IPS DF 6.9 (cell line): Measurements from ENCODE around the gene ZNF423.
"Not testable (repeated sequence)": the region's sequence is repeated elsewhere in the genome, so short reads cannot be mapped to it uniquely, and the experiment has no call there.

Source experiments
- DNase-seq: peaks from one replicate; pipeline ENCODE4 v3.0.0-alpha.2; 2013; ENCODE audit warnings: low read depth, low spot score
- H3K27ac ChIP-seq: one replicate; pipeline ENCODE4 v1.5.1; 2013; ENCODE audit warnings: low read length, control low read depth
- H3K27me3 ChIP-seq: 2 replicates; pipeline ENCODE4 v1.6.1; 2013; ENCODE audit warnings: mild to moderate bottlenecking, low read length; ENCODE audit not compliant: control insufficient read depth, insufficient read depth
- H3K36me3 ChIP-seq: 2 replicates; pipeline ENCODE4 v1.6.1; 2013; ENCODE audit warnings: low read length; ENCODE audit not compliant: control insufficient read depth, insufficient read depth
- H3K4me1 ChIP-seq: 2 replicates; pipeline ENCODE4 v1.6.1; 2013; ENCODE audit warnings: low read length; ENCODE audit not compliant: control insufficient read depth, insufficient read depth
- H3K4me3 ChIP-seq: 2 replicates; pipeline ENCODE4 v1.5.1; 2013; ENCODE audit warnings: mild to moderate bottlenecking, low read length
- H3K9me3 ChIP-seq: 2 replicates; pipeline ENCODE4 v1.6.1; 2013; ENCODE audit warnings: low read length, inconsistent platforms; ENCODE audit not compliant: control insufficient read depth, insufficient read depth
- whole genome bisulfite sequencing: extraction: QIAGEN DNeasy Blood & Tissue Kit; methylation state at CpG from one replicate; pipeline ENCODE4 v1.1.7; 2013; ENCODE audit warnings: mixed read lengths, missing lambda C conversion rate; ENCODE audit not compliant: insufficient read length, insufficient coverage; 5-methylcytosine and 5-hydroxymethylcytosine counted together

ZNF423 gene

DNA sequence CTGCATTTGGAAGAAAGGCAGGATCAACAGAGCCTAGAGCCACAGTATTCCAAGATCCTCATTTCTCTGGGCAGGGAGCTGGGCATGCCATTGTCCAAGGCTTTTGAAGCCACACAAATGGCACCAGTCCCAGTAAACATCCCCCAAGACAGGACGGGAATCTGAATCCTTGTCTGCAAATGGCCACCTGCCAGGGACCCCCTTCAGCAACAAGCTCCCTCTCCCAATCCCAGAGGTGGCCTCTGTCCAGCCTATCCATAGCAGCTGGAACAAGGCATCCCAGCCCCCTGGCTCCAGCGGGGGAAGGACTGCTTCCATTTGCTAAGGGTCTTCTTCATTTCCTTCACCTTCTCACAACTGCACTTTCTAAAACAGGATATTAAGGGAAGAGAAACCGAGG, 277.9 kb downstream of the ZNF423 start:
- no peak overlapping the region for H3K27ac ChIP-seq
- no peaks in the 10 kb centered on the region for H3K27me3 ChIP-seq
- no peak for DNase-seq
- H3K36me3 ChIP-seq: no peaks in the 10 kb centered on the region
- H3K4me3 ChIP-seq: no peak overlapping the region
- no peaks in the 10 kb centered on the region for H3K9me3 ChIP-seq
- H3K4me1 ChIP-seq: peaks cover 5% of the 10 kb centered on the region; the same call in 1 of the 2 replicates
- WGBS: no CpG with 5 or more reads among the region's 3 CpGs

DNA sequence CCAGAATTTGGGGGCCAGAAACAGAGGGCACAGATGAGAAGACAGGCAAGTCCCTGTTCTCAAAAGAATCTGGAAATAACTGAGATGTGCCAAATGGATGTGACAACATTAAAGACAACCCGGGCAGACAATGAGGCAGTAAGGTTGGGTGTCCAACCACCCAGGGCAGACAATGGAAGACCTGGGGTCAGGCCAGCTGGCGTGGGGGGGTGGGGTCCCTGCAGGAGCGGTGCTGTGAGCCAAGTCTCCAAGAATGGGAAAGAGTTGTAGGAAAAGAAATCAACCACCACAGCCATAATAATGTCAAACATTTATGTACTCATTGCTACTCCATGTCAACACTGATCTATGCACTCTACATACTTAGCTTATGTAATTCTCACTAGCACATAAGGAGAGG, 279.0 kb downstream of the ZNF423 start:
- DNase-seq: no peak
- peaks cover 5% of the 10 kb centered on the region; the same call in 1 of the 2 replicates for H3K4me1 ChIP-seq
- H3K27ac ChIP-seq: no peak overlapping the region
- no peaks in the 10 kb centered on the region for H3K36me3 ChIP-seq
- WGBS: no CpG with 5 or more reads among the region's 3 CpGs
- H3K9me3 ChIP-seq: no peaks in the 10 kb centered on the region
- H3K4me3 ChIP-seq: no peak overlapping the region
- H3K27me3 ChIP-seq: no peaks in the 10 kb centered on the region

DNA sequence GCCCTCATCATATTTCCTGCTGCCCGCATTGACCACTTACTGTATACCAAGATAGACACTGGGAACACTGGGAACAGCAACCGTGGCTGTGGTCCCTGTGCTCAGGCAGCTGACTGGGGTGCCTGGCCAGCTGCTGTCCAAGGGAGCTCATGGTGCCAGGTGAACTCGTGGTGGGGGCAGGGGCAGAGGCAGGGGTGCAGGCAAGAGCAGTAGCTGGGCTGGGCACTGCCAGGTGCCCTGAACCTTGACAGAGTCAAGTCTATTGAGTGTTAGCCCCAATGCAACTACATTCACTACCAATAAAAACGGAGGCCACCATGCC, 279.8 kb downstream of the ZNF423 start:
- WGBS: no CpG with 5 or more reads among the region's 4 CpGs
- no peak for DNase-seq
- Histone ChIP-seq H3K4me3 (no peak overlapping the region), H3K9me3 (no peaks in the 10 kb centered on the region), H3K27ac (no peak overlapping the region), H3K36me3 (no peaks in the 10 kb centered on the region), H3K4me1 (peaks cover 5% of the 10 kb centered on the region; the same call in 1 of the 2 replicates), H3K27me3 (no peaks in the 10 kb centered on the region)

DNA sequence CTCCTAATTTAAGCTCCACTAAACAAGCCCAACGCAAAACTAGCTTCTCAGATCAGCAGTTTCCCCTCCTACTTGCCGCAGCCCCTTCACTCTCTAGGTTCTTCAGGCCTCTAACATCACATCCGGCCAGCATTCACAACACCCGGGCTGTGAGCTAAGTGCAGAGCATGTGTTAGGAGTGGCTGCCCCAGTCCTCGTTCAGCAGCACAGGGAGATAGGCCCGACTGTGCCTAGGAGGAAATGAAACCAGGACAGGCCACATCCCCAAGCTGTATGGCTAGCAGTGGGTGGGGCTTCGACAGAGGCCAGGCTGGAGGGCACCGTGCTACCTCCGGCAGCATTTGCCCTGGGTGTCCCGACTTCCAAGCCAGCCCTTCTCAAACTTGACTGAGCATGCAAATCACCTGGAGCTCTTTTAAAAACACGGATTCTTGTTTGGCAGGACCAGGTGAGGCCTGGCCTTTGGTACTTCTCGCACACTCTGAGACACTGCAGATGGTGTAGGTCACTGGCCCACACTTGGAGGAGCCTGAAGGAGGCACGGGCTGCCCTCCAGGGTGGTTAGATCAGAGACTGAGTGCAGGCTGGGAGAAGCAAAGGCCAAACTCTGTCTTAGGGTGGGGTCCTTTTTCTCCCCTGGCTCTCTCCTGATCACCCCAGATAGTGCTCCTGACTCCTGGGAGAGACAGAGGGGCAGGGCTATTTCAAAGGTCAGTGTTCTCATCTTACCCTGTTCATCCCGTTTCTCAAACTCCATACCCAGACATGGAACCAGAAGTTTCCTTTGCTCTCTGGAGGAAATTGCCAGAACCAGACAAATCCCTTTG, 280.4 kb downstream of the ZNF423 start:
- Histone ChIP-seq H3K4me3 (no peak overlapping the region), H3K27ac (no peak overlapping the region), H3K36me3 (no peaks in the 10 kb centered on the region), H3K9me3 (no peaks in the 10 kb centered on the region), H3K27me3 (no peaks in the 10 kb centered on the region), H3K4me1 (peaks cover 5% of the 10 kb centered on the region; the same call in 1 of the 2 replicates)
- DNase-seq: no peak
- no CpG with 5 or more reads among the region's 14 CpGs for WGBS

DNA sequence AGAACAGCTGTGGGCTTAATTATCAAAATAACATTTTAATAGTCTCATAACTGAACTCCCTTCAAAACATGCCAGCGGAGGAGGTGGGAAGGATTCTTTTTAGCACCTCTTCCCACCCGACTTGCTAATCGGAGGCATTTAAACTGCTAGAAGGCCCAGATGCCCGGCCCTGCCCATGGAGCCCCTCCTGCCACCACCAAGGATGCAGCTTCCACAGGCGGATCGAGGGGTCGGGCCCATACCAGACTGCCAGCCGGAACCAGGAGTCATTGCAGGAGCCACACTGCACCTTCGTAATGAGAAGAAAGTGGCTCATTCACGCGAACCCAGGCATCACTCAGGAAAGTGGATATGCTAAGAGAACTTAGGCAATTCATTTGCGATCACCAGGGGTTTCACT, 281.1 kb downstream of the ZNF423 start:
- no peaks in the 10 kb centered on the region for H3K27me3 ChIP-seq
- no CpG with 5 or more reads among the region's 12 CpGs for WGBS
- no peak for DNase-seq

DNA sequence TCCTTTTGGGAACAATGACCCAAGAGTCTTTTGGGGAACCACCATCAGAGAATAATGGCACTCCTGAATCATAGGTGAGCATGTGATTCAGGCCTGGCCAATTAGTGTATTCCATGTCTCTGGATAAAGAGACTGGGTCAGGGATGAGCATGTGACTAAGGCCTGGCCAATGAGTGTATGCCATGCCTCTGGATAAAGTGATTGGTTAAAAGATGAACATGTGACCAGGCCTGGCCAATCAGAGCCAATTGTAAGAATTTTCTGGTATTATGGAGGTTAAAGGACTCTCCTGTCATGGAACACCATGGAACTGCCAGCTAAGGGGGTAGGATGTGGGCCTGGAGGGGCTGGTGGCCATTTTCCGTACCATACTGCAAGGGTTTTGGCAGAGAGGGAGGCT, 288.0 kb downstream of the ZNF423 start:
- Histone ChIP-seq H3K4me1 (peaks cover 7% of the 10 kb centered on the region), H3K27ac (no peak overlapping the region), H3K9me3 (no peaks in the 10 kb centered on the region), H3K36me3 (no peaks in the 10 kb centered on the region), H3K27me3 (no peaks in the 10 kb centered on the region), H3K4me3 (no peak overlapping the region)
- WGBS: no CpG with 5 or more reads among the region's 1 CpG
- DNase-seq: no peak

More for the DNA sequence above, 281.1 kb downstream of the ZNF423 start:
- no peaks in the 10 kb centered on the region for H3K9me3 ChIP-seq
- H3K36me3 ChIP-seq: no peaks in the 10 kb centered on the region
- H3K27ac ChIP-seq: no peak overlapping the region
- peaks cover 5% of the 10 kb centered on the region; the same call in 1 of the 2 replicates for H3K4me1 ChIP-seq
- no peak overlapping the region for H3K4me3 ChIP-seq

DNA sequence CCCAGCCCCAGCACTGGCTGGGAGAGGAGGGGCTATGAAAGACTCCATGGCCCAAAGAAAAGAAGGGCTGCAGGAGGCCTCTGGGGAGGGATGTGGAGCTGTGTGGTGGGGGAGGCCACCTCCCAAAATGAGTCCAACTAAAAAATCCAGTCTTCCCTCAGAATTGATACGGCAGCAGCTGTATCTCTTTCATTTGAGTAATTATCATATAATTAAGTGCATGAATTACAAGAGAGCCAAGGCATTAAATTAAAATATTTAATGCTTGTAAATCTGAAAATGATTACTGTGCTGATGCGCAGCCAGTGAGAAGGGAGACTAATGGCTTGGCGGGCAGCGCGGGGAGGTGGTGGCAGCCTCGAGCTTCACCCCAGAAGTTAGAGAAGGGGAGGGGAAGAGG, 289.5 kb downstream of the ZNF423 start:
- no CpG with 5 or more reads among the region's 6 CpGs for WGBS
- DNase-seq: no peak
- Histone ChIP-seq H3K4me1 (peaks cover 7% of the 10 kb centered on the region), H3K9me3 (no peaks in the 10 kb centered on the region), H3K27me3 (no peaks in the 10 kb centered on the region), H3K4me3 (no peak overlapping the region), H3K36me3 (no peaks in the 10 kb centered on the region), H3K27ac (no peak overlapping the region)

DNA sequence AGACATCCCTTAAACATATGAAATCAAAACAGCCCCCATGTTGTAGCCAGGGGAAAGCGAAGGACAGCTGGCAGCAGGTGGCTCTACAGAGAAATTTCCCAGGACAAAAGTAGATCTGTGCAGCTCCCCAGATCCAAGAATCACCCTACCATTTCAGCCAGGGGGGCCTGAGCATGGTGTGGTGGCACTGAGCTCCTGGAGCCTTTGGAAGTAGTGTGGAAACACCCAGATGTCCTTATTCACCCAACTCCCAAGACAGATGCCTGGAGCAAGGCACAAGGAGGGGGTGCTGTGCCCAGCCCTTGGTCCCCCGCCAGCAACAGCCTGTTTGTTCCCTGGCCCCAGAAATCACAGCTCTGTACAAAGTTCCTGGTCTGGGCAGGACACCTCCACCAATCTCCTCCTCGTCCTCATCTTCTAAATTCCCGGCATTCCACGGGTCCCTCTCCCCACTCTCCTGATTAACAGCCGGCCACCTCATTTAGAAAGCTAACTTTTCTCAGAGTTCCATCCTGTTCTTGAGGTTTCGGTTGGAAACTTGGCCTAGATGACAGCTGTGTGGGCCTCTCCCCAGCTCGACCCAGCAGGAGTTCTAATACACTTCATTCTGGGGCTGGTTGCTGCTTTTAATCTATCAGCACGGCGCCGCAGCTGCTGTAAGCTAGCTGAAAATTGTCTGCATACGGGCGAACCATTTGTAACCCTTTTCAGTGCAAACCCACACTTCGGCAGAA, 291.2 kb downstream of the ZNF423 start:
- WGBS: no CpG with 5 or more reads among the region's 14 CpGs

DNA sequence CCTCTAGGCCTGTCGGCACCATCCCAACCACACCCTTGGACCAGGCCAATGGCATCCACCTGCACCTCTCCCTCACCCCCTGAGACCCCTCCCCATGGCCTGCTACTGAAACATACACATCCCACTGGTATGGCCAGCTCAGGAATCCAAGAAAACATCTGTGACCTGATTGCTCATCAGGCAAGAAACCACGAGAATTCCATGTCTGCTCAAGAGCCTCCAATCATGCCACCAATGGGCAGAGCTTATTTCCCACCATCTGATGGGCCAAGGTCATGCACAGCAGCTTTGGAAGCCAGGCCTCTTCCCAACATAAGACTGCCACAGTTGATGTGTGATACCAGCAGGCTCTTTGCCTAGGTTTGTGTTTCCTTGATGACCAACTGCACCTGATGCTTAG, 292.2 kb downstream of the ZNF423 start:
- H3K27ac ChIP-seq: no peak overlapping the region
- no peaks in the 10 kb centered on the region for H3K27me3 ChIP-seq
- H3K4me3 ChIP-seq: no peak overlapping the region
- peaks cover 7% of the 10 kb centered on the region for H3K4me1 ChIP-seq
- H3K36me3 ChIP-seq: no peaks in the 10 kb centered on the region
- WGBS: no CpG with 5 or more reads among the region's 2 CpGs
- no peaks in the 10 kb centered on the region for H3K9me3 ChIP-seq
- no peak for DNase-seq

More for the DNA sequence above, 291.2 kb downstream of the ZNF423 start:
- peaks cover 7% of the 10 kb centered on the region for H3K4me1 ChIP-seq
- H3K9me3 ChIP-seq: no peaks in the 10 kb centered on the region
- H3K36me3 ChIP-seq: no peaks in the 10 kb centered on the region
- H3K27ac ChIP-seq: no peak overlapping the region
- no peak overlapping the region for H3K4me3 ChIP-seq
- DNase-seq: no peak
- no peaks in the 10 kb centered on the region for H3K27me3 ChIP-seq

DNA sequence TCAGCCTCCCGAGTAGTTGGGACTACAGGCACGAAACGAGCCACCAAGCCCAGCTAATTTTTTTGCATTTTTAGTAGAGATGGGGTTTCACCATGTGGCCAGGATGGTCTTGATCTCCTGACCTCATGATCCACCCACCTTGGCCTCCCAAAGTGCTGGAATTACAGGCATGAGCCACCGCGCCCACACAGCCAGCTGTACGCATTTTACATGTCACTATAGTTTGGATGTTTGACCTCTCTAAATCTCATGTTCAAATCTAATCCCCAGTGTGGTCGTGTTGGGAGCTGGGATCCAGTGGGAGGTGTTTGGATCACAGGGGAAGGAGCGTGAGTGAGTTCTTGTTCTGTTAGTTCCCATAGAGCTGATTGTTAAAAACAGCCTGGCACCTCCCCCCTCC, 293.0 kb downstream of the ZNF423 start:
- H3K9me3 ChIP-seq, H3K27me3 ChIP-seq, H3K27ac ChIP-seq, H3K4me3 ChIP-seq, DNase-seq, H3K36me3 ChIP-seq, H3K4me1 ChIP-seq: not testable (repeated sequence)
- no CpG with 5 or more reads among the region's 8 CpGs for WGBS
